SU-DHL-6 (cell line): ENCODE results near the gene ANTXRL.

ENCODE experiments used
- CTCF ChIP-seq: fragments of 200-600 bp; sonication (generic); IDR thresholded peaks from one replicate; pipeline ENCODE4 v1.5.1; 2017; ENCODE audit warnings: antibody characterized with exemption, mild to moderate bottlenecking, low read length, moderate library complexity; ENCODE audit not compliant: insufficient read depth, poor library complexity, severe bottlenecking
- EZH2phosphoT487 ChIP-seq: fragments of 200-600 bp; sonication (generic), shearing (Covaris generic); conservative IDR thresholded peaks from 2 replicates; pipeline ENCODE4 v1.6.1; 2018; ENCODE audit warnings: mild to moderate bottlenecking, antibody characterized with exemption, low read length, moderate library complexity, mixed read lengths

DNA sequence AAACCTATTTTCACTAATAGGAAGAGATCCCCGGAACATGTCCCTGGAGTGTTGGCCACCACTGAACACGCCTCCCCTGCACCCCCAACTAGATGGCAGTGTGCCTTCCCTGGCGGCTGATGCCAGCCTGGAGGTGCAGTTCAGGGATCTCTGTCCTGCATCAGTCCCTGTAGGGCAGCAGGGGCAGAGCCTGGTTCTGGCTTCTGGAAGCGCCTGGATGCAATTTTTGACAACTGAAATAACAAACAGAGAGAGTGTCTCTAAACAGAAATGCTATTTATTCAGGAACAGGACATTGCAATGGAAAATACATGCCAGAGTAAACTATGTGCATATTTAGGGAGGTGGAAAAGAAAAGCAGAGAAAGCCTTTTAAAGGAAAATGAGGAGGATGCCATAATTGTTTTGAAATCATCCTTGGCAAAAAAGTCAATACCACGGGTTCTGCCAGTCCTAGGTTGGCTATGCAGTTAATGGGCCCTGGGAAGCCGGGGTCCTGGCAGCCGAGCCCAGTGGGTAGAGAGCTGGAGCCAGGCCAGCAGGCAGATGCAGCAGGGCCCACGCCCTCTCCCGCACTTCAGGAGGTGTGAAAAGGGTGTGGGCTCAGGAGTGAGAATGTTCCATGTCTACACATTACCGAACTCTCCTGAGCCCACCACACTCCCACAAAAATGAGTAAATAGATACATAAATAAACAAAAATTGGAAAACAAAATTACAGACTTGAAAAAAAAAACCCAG lies 18.5 kb downstream of the ANTXRL start:
- TF ChIP-seq CTCF (no peak), EZH2phosphoT487 (no peak)
